HepG2 (cell line): ENCODE measurements around the gene RABEP2. TPM values are rescaled to one million over a fixed set of nuclear protein-coding genes. Genes with fewer than 3 reads are reported as not detected.

Source experiments
- AGO1 ChIP-seq: fragments of 200-400 bp; formaldehyde crosslinking; IDR thresholded peaks from 2 replicates; pipeline ENCODE4 v1.6.1; 2017; ENCODE audit warnings: mild to moderate bottlenecking, low read depth, low read length, moderate library complexity; ENCODE audit not compliant: poor library complexity, severe bottlenecking
- CBX5 ChIP-seq: sonication (generic); formaldehyde crosslinking; IDR thresholded peaks from 2 replicates; pipeline ENCODE4 v1.4.0; 2020; ENCODE audit warnings: missing genetic modification reagents, borderline replicate concordance
- EZH2 ChIP-seq: conservative IDR thresholded peaks from 2 replicates; pipeline ENCODE4 v1.6.1; 2012; ENCODE audit warnings: mild to moderate bottlenecking, low read depth, low read length, moderate library complexity
- HDAC1 ChIP-seq: sonication (generic); formaldehyde crosslinking; IDR thresholded peaks from 2 replicates; pipeline ENCODE4 v1.5.1; 2020; ENCODE audit warnings: mild to moderate bottlenecking, missing genetic modification reagents
- HNF4A ChIP-seq: sonication (generic); formaldehyde crosslinking; IDR thresholded peaks from 2 replicates; pipeline ENCODE4 v1.4.0; 2020; ENCODE audit warnings: missing genetic modification reagents
- JDP2 ChIP-seq: sonication (generic); formaldehyde crosslinking; IDR thresholded peaks from 2 replicates; pipeline ENCODE4 v1.8.1; 2022; ENCODE audit warnings: missing genetic modification reagents, borderline replicate concordance
- KDM4B ChIP-seq: sonication (generic); formaldehyde crosslinking; IDR thresholded peaks from 2 replicates; pipeline ENCODE4 v1.4.0; 2020; ENCODE audit warnings: missing genetic modification reagents
- KLF11 ChIP-seq: IDR thresholded peaks from 2 replicates; pipeline ENCODE4 v1.6.1; 2016; ENCODE audit warnings: missing compliant biosample characterization
- RELA ChIP-seq: sonication (generic); formaldehyde crosslinking; IDR thresholded peaks from 2 replicates; pipeline ENCODE4 v1.4.0; 2020; ENCODE audit warnings: missing genetic modification reagents
- RFX3 ChIP-seq: IDR thresholded peaks from 2 replicates; pipeline ENCODE4 v1.6.1; 2016; ENCODE audit warnings: missing biosample characterization, missing genetic modification reagents
- STAT5B ChIP-seq: sonication (generic); formaldehyde crosslinking; IDR thresholded peaks from 2 replicates; pipeline ENCODE4 v1.4.0; 2020; ENCODE audit warnings: missing genetic modification reagents
- TBX2 ChIP-seq: sonication (generic); formaldehyde crosslinking; IDR thresholded peaks from 2 replicates; pipeline ENCODE4 v1.5.0; 2020; ENCODE audit warnings: missing genetic modification reagents, mild to moderate bottlenecking, borderline replicate concordance
- ZNF12 ChIP-seq: sonication (generic); formaldehyde crosslinking; IDR thresholded peaks from 2 replicates; pipeline ENCODE4 v1.5.0; 2020; ENCODE audit warnings: missing genetic modification reagents
- ZNF33B ChIP-seq: sonication (generic); formaldehyde crosslinking; IDR thresholded peaks from 2 replicates; pipeline ENCODE4 v1.5.1; 2020; ENCODE audit warnings: mild to moderate bottlenecking, missing genetic modification reagents
- ZNF556 ChIP-seq: sonication (generic); formaldehyde crosslinking; IDR thresholded peaks from 2 replicates; pipeline ENCODE4 v1.4.0; 2020; ENCODE audit warnings: mild to moderate bottlenecking, missing genetic modification reagents, borderline replicate concordance
- ZNF605 ChIP-seq: sonication (generic); formaldehyde crosslinking; IDR thresholded peaks from 2 replicates; pipeline ENCODE4 v1.8.0; 2022; ENCODE audit warnings: mild to moderate bottlenecking, missing genetic modification reagents
- ZNF790 ChIP-seq: sonication (generic); formaldehyde crosslinking; IDR thresholded peaks from 2 replicates; pipeline ENCODE4 v1.8.0; 2022; ENCODE audit warnings: missing genetic modification reagents, mild to moderate bottlenecking, borderline replicate concordance
- ZSCAN21 ChIP-seq: sonication (generic); formaldehyde crosslinking; IDR thresholded peaks from 2 replicates; pipeline ENCODE4 v1.8.0; 2022; ENCODE audit warnings: mild to moderate bottlenecking, missing genetic modification reagents, moderate library complexity, borderline replicate concordance
- polyA plus RNA-seq, 8 experiments: library from polyadenylated mRNA; depleted of rRNA in 3 of 8; stranded (reverse) in 7 of 8; unstranded in 1 of 8; fragments of >200 nt; fragmentation: Illumina TruSeq in 4 of 8; extraction: Trizol in 4 of 8; gene quantifications; 2 replicates each; pipeline versions ENCODE4 v1.2.1 to v1.2.3, GENCODE V29; 2011 to 2016; ENCODE audit warnings: low read depth in 4 of 8, missing spikeins in 1 of 8, mixed read lengths in 1 of 8; ENCODE audit not compliant: insufficient read depth in 1 of 8
- total RNA-seq, 5 experiments: library from RNA; depleted of rRNA; stranded (reverse); fragments of >200 nt; fragmentation: Illumina TruSeq; extraction: Trizol; gene quantifications; 2 replicates each; pipeline ENCODE4 v1.2.3, GENCODE V29; 2016; ENCODE audit warnings: low read depth in 1 of 5
- TF ChIP-seq, protein P1 (sequence below), 2 experiments: IDR thresholded peaks; 2 replicates each; pipeline ENCODE4 v1.6.1; 2011 to 2012; ENCODE audit warnings: low read length in 2 of 2, borderline replicate concordance in 1 of 2, low read depth in 1 of 2, mild to moderate bottlenecking in 1 of 2, moderate library complexity in 1 of 2
- TF ChIP-seq, protein P2 (sequence below): sonication (generic); formaldehyde crosslinking; IDR thresholded peaks from 2 replicates; pipeline ENCODE4 v1.4.0; 2020; ENCODE audit warnings: missing genetic modification reagents
- TF ChIP-seq, protein P3 (sequence below): sonication (generic); formaldehyde crosslinking; IDR thresholded peaks from 2 replicates; pipeline ENCODE4 v1.4.0; 2020; ENCODE audit warnings: missing genetic modification reagents; ENCODE audit errors: not compliant biosample characterization
- TF ChIP-seq, protein P4 (sequence below): sonication (generic); formaldehyde crosslinking; IDR thresholded peaks from 2 replicates; pipeline ENCODE4 v1.8.1; 2023; ENCODE audit warnings: missing genetic modification reagents, mild to moderate bottlenecking, borderline replicate concordance
- TF ChIP-seq, protein P5 (sequence below): sonication (generic); formaldehyde crosslinking; IDR thresholded peaks from 2 replicates; pipeline ENCODE4 v1.5.1; 2020; ENCODE audit warnings: mild to moderate bottlenecking, missing genetic modification reagents, moderate library complexity

The RABEP2 gene
- total and polyA plus RNA-seq, 2 of the 13 experiments (the other 11 are each of a cell fraction or from before 2014, with no cell fraction given) = 10.8 to 18.4 TPM

DNA sequence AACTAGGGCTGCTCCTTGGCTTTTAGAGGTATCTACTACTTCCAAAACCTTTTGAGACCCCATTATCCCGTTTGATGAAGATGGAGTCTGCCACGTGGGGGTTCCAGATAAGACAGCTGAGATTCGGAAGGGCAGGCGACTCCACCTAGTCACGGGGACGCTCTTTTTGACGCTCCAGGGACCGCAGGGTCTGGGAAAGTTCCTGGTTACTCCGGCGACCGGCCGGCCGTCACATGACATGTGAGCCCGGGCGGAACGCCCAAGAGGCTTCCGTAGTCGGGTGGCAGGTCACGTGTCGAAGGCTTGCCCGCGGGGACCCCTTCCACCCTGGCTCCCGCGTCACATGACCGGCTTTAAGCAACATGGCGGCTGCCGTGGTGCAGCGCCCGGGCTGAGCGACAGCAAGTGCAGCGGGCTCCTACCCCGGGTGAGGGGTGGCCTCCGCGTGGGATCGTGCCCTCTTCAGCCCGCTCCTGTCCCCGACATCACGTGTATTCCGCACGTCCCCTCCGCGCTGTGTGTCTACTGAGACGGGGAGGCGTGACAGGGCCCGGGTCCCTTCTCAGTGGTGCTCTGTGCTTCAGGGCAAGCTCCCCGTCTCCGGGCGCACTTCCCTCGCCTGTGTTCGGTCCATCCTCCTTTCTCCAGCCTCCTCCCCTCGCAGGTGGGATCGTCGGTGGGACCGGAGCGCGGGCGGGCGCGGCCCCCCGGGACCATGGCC is 49.6 kb upstream of the RABEP2 start, which contains the start of gene SPNS1 (continued):
- TF ChIP-seq HDAC1 = peak; percentile 100
- TF ChIP-seq RFX3 (CRISPR knock-in tag) = peak; percentile 71; the same call in 1 of the 2 replicates
- peak; percentile 97 for TF ChIP-seq KDM4B (CRISPR knock-in tag)
- peak; percentile 96 for TF ChIP-seq TBX2 (CRISPR knock-in tag)
- TF ChIP-seq, protein P1, sequence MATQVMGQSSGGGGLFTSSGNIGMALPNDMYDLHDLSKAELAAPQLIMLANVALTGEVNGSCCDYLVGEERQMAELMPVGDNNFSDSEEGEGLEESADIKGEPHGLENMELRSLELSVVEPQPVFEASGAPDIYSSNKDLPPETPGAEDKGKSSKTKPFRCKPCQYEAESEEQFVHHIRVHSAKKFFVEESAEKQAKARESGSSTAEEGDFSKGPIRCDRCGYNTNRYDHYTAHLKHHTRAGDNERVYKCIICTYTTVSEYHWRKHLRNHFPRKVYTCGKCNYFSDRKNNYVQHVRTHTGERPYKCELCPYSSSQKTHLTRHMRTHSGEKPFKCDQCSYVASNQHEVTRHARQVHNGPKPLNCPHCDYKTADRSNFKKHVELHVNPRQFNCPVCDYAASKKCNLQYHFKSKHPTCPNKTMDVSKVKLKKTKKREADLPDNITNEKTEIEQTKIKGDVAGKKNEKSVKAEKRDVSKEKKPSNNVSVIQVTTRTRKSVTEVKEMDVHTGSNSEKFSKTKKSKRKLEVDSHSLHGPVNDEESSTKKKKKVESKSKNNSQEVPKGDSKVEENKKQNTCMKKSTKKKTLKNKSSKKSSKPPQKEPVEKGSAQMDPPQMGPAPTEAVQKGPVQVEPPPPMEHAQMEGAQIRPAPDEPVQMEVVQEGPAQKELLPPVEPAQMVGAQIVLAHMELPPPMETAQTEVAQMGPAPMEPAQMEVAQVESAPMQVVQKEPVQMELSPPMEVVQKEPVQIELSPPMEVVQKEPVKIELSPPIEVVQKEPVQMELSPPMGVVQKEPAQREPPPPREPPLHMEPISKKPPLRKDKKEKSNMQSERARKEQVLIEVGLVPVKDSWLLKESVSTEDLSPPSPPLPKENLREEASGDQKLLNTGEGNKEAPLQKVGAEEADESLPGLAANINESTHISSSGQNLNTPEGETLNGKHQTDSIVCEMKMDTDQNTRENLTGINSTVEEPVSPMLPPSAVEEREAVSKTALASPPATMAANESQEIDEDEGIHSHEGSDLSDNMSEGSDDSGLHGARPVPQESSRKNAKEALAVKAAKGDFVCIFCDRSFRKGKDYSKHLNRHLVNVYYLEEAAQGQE (IDR thresholded peaks at IDR 0.05; ENCODE audit: borderline replicate concordance in 1 of 2, low read depth in 1 of 2, low read length in 2 of 2) = peak in 1 of 2 experiments; percentile 81; a peak in 3 of 4 replicates
- TF ChIP-seq, protein P2, sequence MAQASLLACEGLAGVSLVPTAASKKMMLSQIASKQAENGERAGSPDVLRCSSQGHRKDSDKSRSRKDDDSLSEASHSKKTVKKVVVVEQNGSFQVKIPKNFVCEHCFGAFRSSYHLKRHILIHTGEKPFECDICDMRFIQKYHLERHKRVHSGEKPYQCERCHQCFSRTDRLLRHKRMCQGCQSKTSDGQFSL (CRISPR knock-in tag) = peak; percentile 68
- TF ChIP-seq ZNF605 (CRISPR knock-in tag) = peak; percentile 83
- TF ChIP-seq, protein P3, sequence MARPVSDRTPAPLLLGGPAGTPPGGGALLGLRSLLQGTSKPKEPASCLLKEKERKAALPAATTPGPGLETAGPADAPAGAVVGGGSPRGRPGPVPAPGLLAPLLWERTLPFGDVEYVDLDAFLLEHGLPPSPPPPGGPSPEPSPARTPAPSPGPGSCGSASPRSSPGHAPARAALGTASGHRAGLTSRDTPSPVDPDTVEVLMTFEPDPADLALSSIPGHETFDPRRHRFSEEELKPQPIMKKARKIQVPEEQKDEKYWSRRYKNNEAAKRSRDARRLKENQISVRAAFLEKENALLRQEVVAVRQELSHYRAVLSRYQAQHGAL (CRISPR knock-in tag) = no peak
- peak; percentile 60 for TF ChIP-seq AGO1
- no peak; the same call in 1 of the 2 replicates for TF ChIP-seq JDP2 (CRISPR knock-in tag)
- peak; percentile 98 for TF ChIP-seq ZSCAN21 (CRISPR knock-in tag)
- TF ChIP-seq, protein P4, sequence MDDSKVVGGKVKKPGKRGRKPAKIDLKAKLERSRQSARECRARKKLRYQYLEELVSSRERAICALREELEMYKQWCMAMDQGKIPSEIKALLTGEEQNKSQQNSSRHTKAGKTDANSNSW (CRISPR knock-in tag) = no peak; the same call in 1 of the 2 replicates
- TF ChIP-seq ZNF12 (CRISPR knock-in tag) = no peak
- TF ChIP-seq KLF11 (CRISPR knock-in tag) = peak; percentile 89
- TF ChIP-seq ZNF790 = peak; percentile 23; the same call in 1 of the 2 replicates
- TF ChIP-seq, protein P5, sequence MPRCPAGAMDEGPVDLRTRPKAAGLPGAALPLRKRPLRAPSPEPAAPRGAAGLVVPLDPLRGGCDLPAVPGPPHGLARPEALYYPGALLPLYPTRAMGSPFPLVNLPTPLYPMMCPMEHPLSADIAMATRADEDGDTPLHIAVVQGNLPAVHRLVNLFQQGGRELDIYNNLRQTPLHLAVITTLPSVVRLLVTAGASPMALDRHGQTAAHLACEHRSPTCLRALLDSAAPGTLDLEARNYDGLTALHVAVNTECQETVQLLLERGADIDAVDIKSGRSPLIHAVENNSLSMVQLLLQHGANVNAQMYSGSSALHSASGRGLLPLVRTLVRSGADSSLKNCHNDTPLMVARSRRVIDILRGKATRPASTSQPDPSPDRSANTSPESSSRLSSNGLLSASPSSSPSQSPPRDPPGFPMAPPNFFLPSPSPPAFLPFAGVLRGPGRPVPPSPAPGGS (CRISPR knock-in tag) = peak; percentile 71; the same call in 1 of the 2 replicates
- peak; percentile 95; the same call in 1 of the 2 replicates for TF ChIP-seq RELA (CRISPR knock-in tag)
- peak; percentile 57; the same call in 1 of the 2 replicates for TF ChIP-seq STAT5B (CRISPR knock-in tag)
- peak; percentile 92 for TF ChIP-seq CBX5 (CRISPR knock-in tag)
- TF ChIP-seq ZNF556 = peak; percentile 91; the same call in 1 of the 2 replicates
- TF ChIP-seq HNF4A (CRISPR knock-in tag) = peak; percentile 65; the same call in 1 of the 2 replicates
- TF ChIP-seq EZH2 = no peak
- peak; percentile 92 for TF ChIP-seq ZNF33B
